ENCODE measurements around the gene LPIN2.

LPIN2 gene

GRCh38 chr18:2981212-2981728 lies 31.7 kb downstream of the LPIN2 start:
- DNase-seq (ENCODE audit: low spot score) = no peak

GRCh38 chr18:2979871-2980790 lies 32.8 kb downstream of the LPIN2 start:
- no peak for DNase-seq (ENCODE audit: low spot score)

GRCh38 chr18:2979129-2979528 lies 33.8 kb downstream of the LPIN2 start:
- no peak for DNase-seq (ENCODE audit: low spot score)

GRCh38 chr18:2978661-2979106 lies 34.3 kb downstream of the LPIN2 start:
- no peak for DNase-seq (ENCODE audit: low spot score)

- DNase-seq (ENCODE audit: low spot score) = no peak
Measured at GRCh38 chr18:2978208-2978607, 34.7 kb downstream of the LPIN2 start.

GRCh38 chr18:2976218-2977132 lies 36.5 kb downstream of the LPIN2 start:
- DNase-seq (ENCODE audit: low spot score) = no peak

GRCh38 chr18:2974731-2975130 lies 38.2 kb downstream of the LPIN2 start:
- no peak for DNase-seq (ENCODE audit: low spot score)

GRCh38 chr18:2971741-2972552 lies 41.0 kb downstream of the LPIN2 start:
- no peak for DNase-seq (ENCODE audit: low spot score)

- DNase-seq (ENCODE audit: low spot score) = no peak
Measured at GRCh38 chr18:2970772-2971659, 41.9 kb downstream of the LPIN2 start.

- DNase-seq (ENCODE audit: low spot score) = no peak
Measured at GRCh38 chr18:2970344-2970743, 42.6 kb downstream of the LPIN2 start.

GRCh38 chr18:2969695-2970094 lies 43.2 kb downstream of the LPIN2 start:
- no peak for DNase-seq (ENCODE audit: low spot score)

GRCh38 chr18:2968606-2969005 lies 44.3 kb downstream of the LPIN2 start:
- DNase-seq (ENCODE audit: low spot score) = no peak

- no peak for DNase-seq (ENCODE audit: low spot score)
Measured at GRCh38 chr18:2967820-2968219, 45.1 kb downstream of the LPIN2 start.

GRCh38 chr18:2967357-2967756 lies 45.6 kb downstream of the LPIN2 start:
- DNase-seq (ENCODE audit: low spot score) = no peak

GRCh38 chr18:2966560-2966959 lies 46.4 kb downstream of the LPIN2 start:
- no peak for DNase-seq (ENCODE audit: low spot score)

GRCh38 chr18:2965797-2966196 lies 47.1 kb downstream of the LPIN2 start:
- no peak for DNase-seq (ENCODE audit: low spot score)

GRCh38 chr18:2964361-2965010 lies 48.5 kb downstream of the LPIN2 start:
- DNase-seq (ENCODE audit: low spot score) = no peak

Measured in ecto neural progenitor cell (in vitro differentiated cells).